HCT116 (cell line): ENCODE results near the gene EXD3. TPM values are rescaled to one million over a fixed set of nuclear protein-coding genes. Genes with fewer than 3 reads are reported as not detected.
A peak's percentile ranks its signal among the peaks of the same experiment; 100 is the strongest.

Experiments used
- ATAC-seq: fragments of 200-7000 bp; cut with Tn5 transposase; 2 replicates; pipeline ENCODE4 v1.9.1; 2020; ENCODE audit warnings: mild to moderate bottlenecking, moderate library complexity
- BruUV-seq: library from RNA; stranded (reverse); fragments of 400-500 nt; replicated peaks from 2 replicates; lab custom pipeline; 2021; lab: Mats Ljungman, UMichigan
- CTCF ChIA-PET: fragments of 300-600 bp; sonication (Branson Sonifier 250); formaldehyde crosslinking; loops from one replicate; lab custom pipeline; 2021; ENCODE audit warnings: antibody characterized with exemption; lab: Charles Lee
- POLR2A ChIA-PET: fragments of 300-600, 350-600 bp; sonication (Branson Sonifier 250); formaldehyde crosslinking; loops from one replicate; lab custom pipeline; 2021; ENCODE audit warnings: antibody characterized with exemption; lab: Charles Lee
- RAD21 ChIA-PET, 2 experiments: fragments of 300-600 bp; sonication (Branson Sonifier 250); formaldehyde crosslinking; loops; one replicate each; lab custom pipeline; 2023; ENCODE audit warnings: low total read pairs in 2 of 2; ENCODE audit not compliant: uncharacterized antibody in 2 of 2, unreplicated experiment in 2 of 2, low non-redundant PET in 1 of 2; lab: Charles Lee
- DNase-seq: peaks from one replicate; pipeline ENCODE4 v3.0.0-alpha.2; 2010; ENCODE audit warnings: low read depth, low spot score
- H2AFZ ChIP-seq: fragments of 200-600 bp; shearing (Covaris generic), sonication (generic); 2 replicates; pipeline ENCODE4 v1.6.1; 2017; ENCODE audit warnings: low read depth, mixed run types, mixed read lengths, antibody characterized with exemption, low read length; ENCODE audit not compliant: poor library complexity, severe bottlenecking
- H3K27ac ChIP-seq: 2 replicates; pipeline ENCODE4 v1.5.1; 2012; ENCODE audit warnings: low read depth, low read length
- H3K27me3 ChIP-seq: fragments of 200-600 bp; sonication (generic); 2 replicates; pipeline ENCODE4 v1.6.1; 2016; ENCODE audit warnings: mixed run types, low read length, mixed read lengths; ENCODE audit not compliant: insufficient read depth
- H3K36me3 ChIP-seq, 2 experiments: fragments of 200-500 bp in 1 of 2; fragments of 200-600 bp in 1 of 2; sonication (Bioruptor generic) in 1 of 2; sonication (generic) in 1 of 2; 2 replicates each; pipeline versions ENCODE4 v1.5.1 to v1.6.1; 2014 to 2016; ENCODE audit warnings: low read length in 2 of 2, inconsistent platforms in 1 of 2, mixed read lengths in 1 of 2, mixed run types in 1 of 2; ENCODE audit not compliant: insufficient read depth in 2 of 2, control insufficient read depth in 1 of 2
- H3K4me1 ChIP-seq, 2 experiments: fragments of 200-600 bp in 1 of 2; sonication (generic) in 1 of 2; 2 replicates each; pipeline versions ENCODE4 v1.5.1 to v1.6.1; 2012 to 2017; ENCODE audit warnings: low read length in 2 of 2, inconsistent platforms in 1 of 2, mild to moderate bottlenecking in 1 of 2, mixed read lengths in 1 of 2, mixed run types in 1 of 2, moderate library complexity in 1 of 2; ENCODE audit not compliant: insufficient read depth in 2 of 2, control insufficient read depth in 1 of 2
- H3K4me2 ChIP-seq: fragments of 200-600 bp; sonication (generic); 2 replicates; pipeline ENCODE4 v1.6.1; 2017; ENCODE audit warnings: mixed run types, low read length, mixed read lengths
- H3K4me3 ChIP-seq, 2 experiments: fragments of 200-600 bp in 1 of 2; sonication (generic) in 1 of 2; replicated peaks in 1 of 2; 2 replicates each; pipeline ENCODE4 v1.5.1; 2011 to 2016; ENCODE audit warnings: low read length in 2 of 2, control low read depth in 1 of 2, low read depth in 1 of 2, mild to moderate bottlenecking in 1 of 2, mixed read lengths in 1 of 2, mixed run types in 1 of 2
- H3K79me2 ChIP-seq: fragments of 200-600 bp; sonication (generic); 2 replicates; pipeline ENCODE4 v1.6.1; 2017; ENCODE audit warnings: mild to moderate bottlenecking, mixed run types, low read length, moderate library complexity, mixed read lengths; ENCODE audit not compliant: insufficient read depth
- H3K9ac ChIP-seq: fragments of 200-600 bp; sonication (generic); 2 replicates; pipeline ENCODE4 v1.6.1; 2016; ENCODE audit warnings: low read length, mixed read lengths
- H3K9me2 ChIP-seq: fragments of 200-600 bp; sonication (generic), shearing (Covaris generic); 2 replicates; pipeline ENCODE4 v1.6.1; 2017; ENCODE audit warnings: mixed run types, mild to moderate bottlenecking, moderate library complexity; ENCODE audit not compliant: insufficient read depth
- H3K9me3 ChIP-seq, 2 experiments: fragments of 200-500 bp in 1 of 2; fragments of 200-600 bp in 1 of 2; sonication (Bioruptor generic) in 1 of 2; sonication (generic) in 1 of 2; 2 replicates each; pipeline ENCODE4 v1.6.1; 2014 to 2017; ENCODE audit warnings: low read length in 2 of 2, mixed read lengths in 2 of 2, inconsistent platforms in 1 of 2, low read depth in 1 of 2, mild to moderate bottlenecking in 1 of 2, mixed run types in 1 of 2, moderate library complexity in 1 of 2; ENCODE audit not compliant: control insufficient read depth in 1 of 2, insufficient read depth in 1 of 2
- H4K20me1 ChIP-seq: fragments of 200-600 bp; sonication (generic), shearing (Covaris generic); 2 replicates; pipeline ENCODE4 v1.6.1; 2017; ENCODE audit warnings: mixed run types, mild to moderate bottlenecking, moderate library complexity; ENCODE audit not compliant: insufficient read depth
- CBX3 ChIP-seq: IDR thresholded peaks from 2 replicates; pipeline ENCODE4 v1.6.1; 2012; ENCODE audit warnings: low read depth
- CEBPB ChIP-seq: IDR thresholded peaks from 2 replicates; pipeline ENCODE4 v1.6.1; 2012; ENCODE audit warnings: low read depth
- CTCF ChIP-seq, 3 experiments: fragments of 200-600 bp in 1 of 3; sonication (generic) in 1 of 3; IDR thresholded peaks in 2 of 3; conservative IDR thresholded peaks in 1 of 3; 2 replicates each; pipeline ENCODE4 v1.5.1; 2012 to 2017; ENCODE audit warnings: low read depth in 2 of 3, low read length in 2 of 3, antibody characterized with exemption in 1 of 3, borderline replicate concordance in 1 of 3, control low read depth in 1 of 3, mild to moderate bottlenecking in 1 of 3, mixed read lengths in 1 of 3, mixed run types in 1 of 3, moderate library complexity in 1 of 3; ENCODE audit not compliant: insufficient read depth in 1 of 3
- ELF1 ChIP-seq: IDR thresholded peaks from 2 replicates; pipeline ENCODE4 v1.6.1; 2012; ENCODE audit warnings: low read depth, borderline replicate concordance
- EZH2 ChIP-seq: fragments of 200-600 bp; sonication (generic); IDR thresholded peaks from 2 replicates; pipeline ENCODE4 v1.6.1; 2017; ENCODE audit warnings: antibody characterized with exemption, mixed run types
- EZH2phosphoT487 ChIP-seq: fragments of 200-600 bp; IDR thresholded peaks from 2 replicates; pipeline ENCODE4 v1.6.1; 2018; ENCODE audit warnings: antibody characterized with exemption, borderline replicate concordance
- FOSL1 ChIP-seq: IDR thresholded peaks from 2 replicates; pipeline ENCODE4 v1.6.1; 2012; ENCODE audit warnings: low read depth
- MAX ChIP-seq: IDR thresholded peaks from 2 replicates; pipeline ENCODE4 v1.6.1; 2012
- POLR2A ChIP-seq: IDR thresholded peaks from 2 replicates; pipeline ENCODE4 v1.7.0; 2011; ENCODE audit warnings: borderline replicate concordance; ENCODE audit not compliant: insufficient read depth, insufficient read length; ENCODE audit errors: extremely low read depth
- RAD21 ChIP-seq: IDR thresholded peaks from 2 replicates; pipeline ENCODE4 v1.6.1; 2012; ENCODE audit warnings: low read depth, mild to moderate bottlenecking
- REST ChIP-seq: IDR thresholded peaks from 2 replicates; pipeline ENCODE4 v1.6.1; 2012; ENCODE audit warnings: low read depth
- SP1 ChIP-seq: IDR thresholded peaks from 2 replicates; pipeline ENCODE4 v1.6.1; 2012; ENCODE audit warnings: low read depth
- SRF ChIP-seq: IDR thresholded peaks from 2 replicates; pipeline ENCODE4 v1.6.1; 2012; ENCODE audit warnings: low read depth
- TCF7L2 ChIP-seq: IDR thresholded peaks from 2 replicates; pipeline ENCODE4 v1.7.0; 2011; ENCODE audit warnings: borderline replicate concordance, inconsistent platforms; ENCODE audit not compliant: insufficient read depth, insufficient read length; ENCODE audit errors: extremely low read depth
- intact Hi-C: fragments of 100-400 bp; cut with micrococcal nuclease; formaldehyde crosslinking; loops from 2 replicates; pipeline ENCODE4 v1.10.0; 2022
- total RNA-seq: library from RNA; stranded (reverse); gene quantifications from one replicate; pipeline ENCODE4 v1.2.1, GENCODE V29; 2021; ENCODE audit not compliant: unreplicated experiment

The EXD3 gene
- total RNA-seq, 1 experiment from 2014 or later: 25.4 TPM

GRCh38 chr9:137415451-137415850, 7.5 kb downstream of the EXD3 start:
- no peak overlapping the region for H3K4me3 ChIP-seq
- POLR2A ChIA-PET: no interaction called here

DNA sequence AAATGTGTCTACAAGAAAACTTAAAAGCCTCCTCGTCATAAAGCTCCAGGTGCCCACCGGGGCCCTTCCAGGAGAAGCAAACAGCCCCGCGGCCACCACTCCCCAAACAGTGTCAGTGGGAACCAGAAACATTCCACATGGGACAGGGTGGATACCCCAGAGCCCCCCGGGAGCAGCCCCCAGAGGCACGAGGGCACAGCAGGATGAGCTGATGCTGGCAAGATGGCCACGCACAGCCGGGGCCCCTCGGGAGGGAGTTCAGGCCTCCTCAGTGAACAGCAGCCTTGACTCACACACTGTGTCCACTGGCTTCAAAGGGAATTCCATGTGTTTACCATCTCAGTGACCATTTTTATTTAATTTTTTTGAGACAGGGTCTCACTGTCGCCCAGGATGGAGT, 10.5 kb downstream of the EXD3 start:
- ATAC-seq (peak; percentile 33), DNase-seq (no peak)
- H3K4me3 ChIP-seq: no peak overlapping the region
- H2AFZ ChIP-seq: no peak overlapping the region
- RAD21 ChIA-PET: interaction anchor here in 1 of 2 experiments (1.2 kb wide), 1 partner anchor 126 kb away, joined by 3 read pairs; no protein-coding TSS in a partner anchor
- intact Hi-C loops: no loop called here
- peak overlapping the region; percentile 95 for H3K27ac ChIP-seq
- no TSS peak for BruUV-seq
- H3K4me2 ChIP-seq: peak overlapping the region; percentile 89
- peak overlapping the region; percentile 78 for H3K9ac ChIP-seq
- no peaks in the 10 kb centered on the region for H3K9me3 ChIP-seq
- CTCF ChIA-PET: interaction anchor here (1.0 to 1.7 kb wide), 2 partner anchors 11 to 172 kb away, joined by 3 to 7 read pairs; partner anchors contain the start of genes EXD3, NOXA1 and TUBB4B
- no peaks in the 10 kb centered on the region for H3K36me3 ChIP-seq
- H3K79me2 ChIP-seq: peaks cover 30% of the 10 kb centered on the region; the same call in 1 of the 2 replicates
- H3K9me2 ChIP-seq: no peaks in the 10 kb centered on the region
- no peaks in the 10 kb centered on the region for H4K20me1 ChIP-seq
- H3K4me1 ChIP-seq: peaks cover 43 to 61% of the 10 kb centered on the region in 2 experiments
- TF ChIP-seq SP1: no peak
- TF ChIP-seq REST: no peak
- TF ChIP-seq FOSL1: no peak
- no peak for TF ChIP-seq EZH2phosphoT487
- no peak for TF ChIP-seq TCF7L2
- no peak for TF ChIP-seq CTCF (IDR thresholded peaks at IDR 0.05 in 2 of 3, conservative IDR thresholded peaks at IDR 0.05 in 1 of 3; ENCODE audit: borderline replicate concordance in 1 of 3, insufficient read depth in 1 of 3, low read depth in 2 of 3, low read length in 2 of 3)
- TF ChIP-seq CBX3: no peak
- TF ChIP-seq ELF1: no peak
- TF ChIP-seq EZH2: no peak
- no peak for TF ChIP-seq POLR2A
- TF ChIP-seq CEBPB: no peak
- no peak for TF ChIP-seq SRF
- TF ChIP-seq MAX: no peak
- POLR2A ChIA-PET: interaction anchor here (1.0 to 2.2 kb wide), 3 partner anchors 10 to 172 kb away, joined by 3 to 10 read pairs (median 3); partner anchors contain the start of genes EXD3, NOXA1, NRARP and TUBB4B
- H3K27me3 ChIP-seq: no peaks in the 10 kb centered on the region

More at GRCh38 chr9:137415451-137415850, 7.5 kb downstream of the EXD3 start:
- Histone ChIP-seq H3K79me2 (peaks cover 47% of the 10 kb centered on the region), H3K4me1 (peaks cover 36 to 45% of the 10 kb centered on the region in 2 experiments), H3K9me2 (no peaks in the 10 kb centered on the region), H3K4me2 (no peak overlapping the region), H3K9me3 (no peaks in the 10 kb centered on the region), H4K20me1 (no peaks in the 10 kb centered on the region), H3K27me3 (no peaks in the 10 kb centered on the region), H3K9ac (no peak overlapping the region), H2AFZ (no peak overlapping the region), H3K27ac (no peak overlapping the region; the same call in 1 of the 2 replicates), H3K36me3 (no peaks in the 10 kb centered on the region)
- ATAC-seq (no peak), DNase-seq (no peak)
- ChIA-PET RAD21 (no interaction called here), CTCF (no interaction called here)
- no peak for TF ChIP-seq RAD21
- no peak for TF ChIP-seq MAX
- no peak for TF ChIP-seq ELF1
- TF ChIP-seq FOSL1: no peak
- intact Hi-C loops: no loop called here
- BruUV-seq: no TSS peak
